AG09319 (cell line): ENCODE data around the gene PREPL.
A peak's percentile ranks its signal among the peaks of the same experiment; 100 is the strongest.

Source experiments
- DNase-seq: peaks from one replicate; pipeline ENCODE4 v3.0.0-alpha.2; 2010; ENCODE audit warnings: low read depth; ENCODE audit errors: extremely low read depth
- CTCF ChIP-seq: IDR thresholded peaks from 2 replicates; pipeline ENCODE4 v1.5.1; 2011; ENCODE audit warnings: low read depth, mild to moderate bottlenecking, inconsistent platforms, low read length, moderate library complexity

Gene PREPL

GRCh38 chr2:44328750-44329149 is 32.5 kb downstream of the PREPL start:
- DNase-seq = no peak
- TF ChIP-seq CTCF = no peak

- DNase-seq = no peak
- TF ChIP-seq CTCF = no peak
These were observed 34.6 kb downstream of the PREPL start for GRCh38 chr2:44326548-44327264.

GRCh38 chr2:44325897-44326296 is 35.4 kb downstream of the PREPL start:
- no peak for DNase-seq

GRCh38 chr2:44324971-44325426 is 36.3 kb downstream of the PREPL start:
- TF ChIP-seq CTCF = no peak
- peak; percentile 7 for DNase-seq

More at GRCh38 chr2:44325897-44326296, 35.4 kb downstream of the PREPL start:
- no peak for TF ChIP-seq CTCF

- TF ChIP-seq CTCF = no peak
These were observed 39.9 kb downstream of the PREPL start for GRCh38 chr2:44321360-44321759.

GRCh38 chr2:44320832-44321231 is 40.5 kb downstream of the PREPL start:
- no peak for DNase-seq

More at GRCh38 chr2:44321360-44321759, 39.9 kb downstream of the PREPL start:
- no peak for DNase-seq

GRCh38 chr2:44315945-44316344 is 45.3 kb downstream of the PREPL start:
- no peak for TF ChIP-seq CTCF
- DNase-seq = no peak

More at GRCh38 chr2:44320832-44321231, 40.5 kb downstream of the PREPL start:
- TF ChIP-seq CTCF = no peak
